Omental fat pad (tissue), 4 donors: ENCODE results near the gene ARSD. TPM values are rescaled to one million over a fixed set of nuclear protein-coding genes. Genes with fewer than 3 reads are reported as not detected.
"Not testable (repeated sequence)": the region's sequence is repeated elsewhere in the genome, so short reads cannot be mapped to it uniquely, and the experiment has no call there.

Experiments used
- ATAC-seq: fragments of 150-250 bp; one replicate; pipeline ENCODE4 v1.9.1; 2016; ENCODE audit warnings: mild to moderate bottlenecking, moderate library complexity; ENCODE audit not compliant: low FRiP score
- DNase-seq: peaks from one replicate; pipeline ENCODE4 v3.0.0-alpha.2; 2019; ENCODE audit warnings: low spot score
- total RNA-seq, 4 donors: library from RNA; depleted of rRNA; stranded (reverse); fragments of >200 nt; gene quantifications; one replicate each; pipeline ENCODE4 v1.1.0, GENCODE V29; 2016
- TF ChIP-seq, protein P1 (sequence below), 3 donors: fragments of 450-650 bp; IDR thresholded peaks; one replicate each; pipeline ENCODE4 v1.5.1; 2016 to 2017; ENCODE audit warnings: antibody characterized with exemption in 3 of 3, mild to moderate bottlenecking in 3 of 3, moderate library complexity in 2 of 3

ARSD gene
- total RNA-seq, 4 donors from 2014 or later: 17.3 to 33.8 (median 27.1) TPM

- DNase-seq (no peak), ATAC-seq (no peak)
- TF ChIP-seq, protein P1, sequence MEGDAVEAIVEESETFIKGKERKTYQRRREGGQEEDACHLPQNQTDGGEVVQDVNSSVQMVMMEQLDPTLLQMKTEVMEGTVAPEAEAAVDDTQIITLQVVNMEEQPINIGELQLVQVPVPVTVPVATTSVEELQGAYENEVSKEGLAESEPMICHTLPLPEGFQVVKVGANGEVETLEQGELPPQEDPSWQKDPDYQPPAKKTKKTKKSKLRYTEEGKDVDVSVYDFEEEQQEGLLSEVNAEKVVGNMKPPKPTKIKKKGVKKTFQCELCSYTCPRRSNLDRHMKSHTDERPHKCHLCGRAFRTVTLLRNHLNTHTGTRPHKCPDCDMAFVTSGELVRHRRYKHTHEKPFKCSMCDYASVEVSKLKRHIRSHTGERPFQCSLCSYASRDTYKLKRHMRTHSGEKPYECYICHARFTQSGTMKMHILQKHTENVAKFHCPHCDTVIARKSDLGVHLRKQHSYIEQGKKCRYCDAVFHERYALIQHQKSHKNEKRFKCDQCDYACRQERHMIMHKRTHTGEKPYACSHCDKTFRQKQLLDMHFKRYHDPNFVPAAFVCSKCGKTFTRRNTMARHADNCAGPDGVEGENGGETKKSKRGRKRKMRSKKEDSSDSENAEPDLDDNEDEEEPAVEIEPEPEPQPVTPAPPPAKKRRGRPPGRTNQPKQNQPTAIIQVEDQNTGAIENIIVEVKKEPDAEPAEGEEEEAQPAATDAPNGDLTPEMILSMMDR (IDR thresholded peaks at IDR 0.05): no peak
These were observed 26.7 kb upstream of the ARSD start for GRCh38 chrX:2955838-2956237.

GRCh38 chrX:2955281-2955680 is 26.1 kb upstream of the ARSD start:
- TF ChIP-seq, protein P1 (IDR thresholded peaks at IDR 0.05): no peak
- DNase-seq (no peak), ATAC-seq (no peak)

GRCh38 chrX:2954541-2954940 is 25.4 kb upstream of the ARSD start:
- TF ChIP-seq, protein P1 (IDR thresholded peaks at IDR 0.05): no peak
- DNase-seq: no peak
- ATAC-seq: no peak

DNA sequence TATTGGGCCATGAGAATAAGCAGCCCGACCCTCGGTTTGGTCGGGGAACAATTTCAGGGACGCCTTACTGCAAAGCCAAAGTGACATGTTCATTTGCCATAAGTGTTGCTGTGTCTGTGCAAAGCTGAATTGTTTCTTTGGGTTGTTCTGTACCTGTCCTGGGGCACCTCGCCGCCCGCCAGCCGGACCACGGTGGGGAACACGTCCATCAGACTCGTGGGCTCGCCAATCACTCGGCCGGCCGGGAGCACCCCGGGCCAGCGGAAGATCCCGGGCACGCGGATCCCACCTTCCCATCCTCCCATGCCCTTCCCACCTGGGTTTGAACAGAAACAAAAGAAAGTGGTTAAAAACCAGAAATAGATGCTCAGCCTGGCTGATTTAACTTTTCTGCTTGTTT is 8.8 kb upstream of the ARSD start:
- ATAC-seq, DNase-seq: not testable (repeated sequence)

DNA sequence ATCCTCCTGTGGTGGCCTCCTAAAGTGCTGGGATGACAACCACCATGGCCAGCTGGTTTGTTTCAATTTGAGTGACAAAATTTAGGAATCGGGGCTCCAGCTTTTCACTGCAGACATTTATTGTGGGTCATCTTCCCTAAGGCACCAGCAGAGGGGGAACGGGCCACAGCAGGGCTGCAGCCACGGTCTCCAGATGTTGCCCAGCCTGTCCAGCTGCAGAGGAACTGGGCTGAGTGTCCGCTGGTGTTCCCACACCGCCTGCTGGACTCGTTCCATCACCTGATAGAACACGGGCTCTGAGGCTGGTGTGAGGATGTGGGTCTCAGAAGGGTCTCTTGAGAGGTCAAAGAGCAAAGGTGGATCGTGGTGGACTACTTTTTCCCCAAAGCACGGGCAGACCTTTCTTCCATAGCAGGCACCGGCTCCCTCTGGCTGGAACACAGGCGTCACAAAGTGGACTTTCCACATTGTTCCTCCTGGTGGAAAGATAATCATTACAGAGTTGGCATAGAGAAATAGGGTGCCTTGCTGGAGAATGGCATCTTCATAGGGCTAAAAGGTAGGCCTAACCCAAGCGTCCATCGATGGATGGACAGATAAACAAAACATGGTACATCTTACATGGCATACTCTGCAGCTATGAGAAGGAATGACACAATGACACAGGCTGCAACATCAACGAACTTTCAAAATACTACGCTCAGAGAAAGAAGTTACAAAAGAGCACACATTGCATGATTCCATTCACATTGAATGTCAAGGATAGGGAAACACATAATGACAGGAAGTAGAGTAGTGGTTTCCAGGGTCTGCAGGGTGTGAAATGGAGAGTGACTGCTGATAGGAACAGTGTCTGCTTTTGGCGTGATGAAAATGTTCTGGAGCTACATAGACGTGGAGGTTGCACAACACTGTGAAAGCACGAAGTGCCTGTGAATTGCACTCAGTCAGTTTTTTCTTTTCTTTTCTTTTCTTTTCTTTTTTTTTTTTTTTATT is 5.9 kb upstream of the ARSD start:
- no peak for DNase-seq
- no peak for ATAC-seq
- TF ChIP-seq, protein P1 (IDR thresholded peaks at IDR 0.05): no peak

DNA sequence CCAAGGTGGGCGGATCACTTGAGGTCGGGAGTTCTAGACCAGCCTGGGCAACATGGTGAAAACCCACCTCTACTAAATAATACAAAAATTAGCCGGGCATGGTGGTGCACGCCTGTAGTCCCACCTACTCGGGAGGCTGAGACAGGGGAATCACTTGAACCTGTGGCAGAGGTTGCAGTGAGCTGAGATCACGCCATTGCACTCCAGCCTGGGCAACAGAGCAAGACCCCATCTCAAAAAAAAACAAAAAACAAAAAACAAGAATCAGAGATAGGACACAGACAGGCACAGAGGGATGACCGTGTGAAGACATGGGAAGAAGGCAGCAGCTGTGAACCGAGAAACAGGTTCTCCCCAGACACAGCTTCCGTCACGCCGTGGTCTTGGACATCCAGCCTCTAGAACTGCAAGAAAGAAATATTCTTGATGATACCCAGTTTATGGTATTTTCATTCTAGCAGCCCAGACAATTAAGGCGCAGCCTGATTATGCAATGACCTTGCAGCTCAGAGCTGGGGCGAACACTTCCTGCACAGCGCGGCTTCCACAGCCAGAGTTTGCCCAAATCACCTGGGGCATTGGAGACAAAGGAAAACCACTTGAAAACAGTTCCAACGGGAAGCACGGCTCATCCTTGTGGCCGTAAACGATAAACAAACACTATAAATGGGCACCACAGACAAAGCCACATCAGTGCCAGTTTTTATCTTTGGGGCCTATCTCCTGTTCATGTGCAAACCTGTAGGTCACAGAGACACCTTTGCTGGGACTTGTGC is 4.2 kb upstream of the ARSD start:
- ATAC-seq (no peak), DNase-seq (no peak)
- TF ChIP-seq, protein P1 (IDR thresholded peaks at IDR 0.05): no peak

DNA sequence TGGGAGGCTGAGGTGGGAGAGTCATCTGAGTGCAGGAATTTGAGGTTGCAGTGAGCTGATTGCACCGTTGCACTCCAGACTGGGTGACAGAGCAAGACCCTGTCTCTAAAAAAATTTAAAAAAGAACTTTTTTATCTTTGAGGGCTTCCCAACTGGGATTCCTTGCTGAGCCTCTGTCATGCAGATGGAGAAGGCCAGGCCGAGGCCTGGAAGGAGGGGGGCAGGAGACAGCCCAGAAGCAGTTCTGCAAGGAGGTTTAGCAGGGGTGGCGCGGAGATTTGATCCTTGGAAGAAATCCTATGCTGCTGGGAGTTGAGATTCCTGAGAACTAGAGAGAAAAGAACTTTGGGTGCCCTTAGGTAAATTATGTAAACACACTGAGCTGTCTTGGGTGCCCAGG is 2.5 kb upstream of the ARSD start:
- no peak for DNase-seq
- no peak for ATAC-seq
- TF ChIP-seq, protein P1 (IDR thresholded peaks at IDR 0.05): no peak
